Skeletal muscle tissue (tissue), 4 donors: ENCODE data around the gene PEAK3. TPM values are rescaled to one million over a fixed set of nuclear protein-coding genes. Genes with fewer than 3 reads are reported as not detected.

ENCODE experiments used
- H3K27ac ChIP-seq: one replicate; pipeline ENCODE4 v1.7.0; 2013; ENCODE audit warnings: mild to moderate bottlenecking, low read depth, low read length, inconsistent platforms
- H3K27me3 ChIP-seq, 3 donors: one replicate each; pipeline ENCODE4 v1.7.0; 2013; ENCODE audit warnings: low read length in 3 of 3; ENCODE audit not compliant: control insufficient read depth in 3 of 3, insufficient read depth in 3 of 3
- H3K36me3 ChIP-seq, 3 donors: one replicate each; pipeline ENCODE4 v1.7.0; 2013; ENCODE audit warnings: low read length in 3 of 3; ENCODE audit not compliant: control insufficient read depth in 3 of 3, insufficient read depth in 3 of 3
- H3K4me1 ChIP-seq, 3 donors: one replicate each; pipeline ENCODE4 v1.7.0; 2013; ENCODE audit warnings: low read length in 3 of 3, mild to moderate bottlenecking in 3 of 3; ENCODE audit not compliant: control insufficient read depth in 3 of 3, insufficient read depth in 3 of 3
- H3K4me3 ChIP-seq, 3 donors: one replicate each; pipeline ENCODE4 v1.7.0; 2013; ENCODE audit warnings: low read length in 3 of 3
- H3K9ac ChIP-seq, 3 donors: one replicate each; pipeline ENCODE4 v1.7.0; 2013; ENCODE audit warnings: low read length in 3 of 3, mild to moderate bottlenecking in 3 of 3, moderate library complexity in 2 of 3, low read depth in 1 of 3
- H3K9me3 ChIP-seq, 3 donors: one replicate each; pipeline ENCODE4 v1.7.0; 2013; ENCODE audit warnings: low read length in 3 of 3; ENCODE audit not compliant: control insufficient read depth in 3 of 3
- total RNA-seq: library from RNA; depleted of rRNA; stranded (reverse); fragments of >200 nt; gene quantifications from one replicate; pipeline ENCODE4 v1.2.3, GENCODE V29; 2014
- donor health status: Osteomylitis.

PEAK3 gene
- total RNA-seq, 1 donor from 2014 or later: not detected

- Histone ChIP-seq H3K36me3 (peaks cover 6 to 20% (median 12%) of the 10 kb centered on the region in 3 donors), H3K4me3 (no peak overlapping the region), H3K9ac (no peak overlapping the region), H3K27me3 (peaks cover 3 to 21% (median 3%) of the 10 kb centered on the region in 3 donors), H3K9me3 (no peaks in the 10 kb centered on the region), H3K27ac (no peak overlapping the region), H3K4me1 (peaks cover 23 to 66% (median 45%) of the 10 kb centered on the region in 3 donors)
These were observed 29.7 kb downstream of the PEAK3 start for GRCh38 chr19:2252055-2252796.

- Histone ChIP-seq H3K4me1 (peaks cover 25 to 68% (median 51%) of the 10 kb centered on the region in 3 donors), H3K27me3 (peaks cover 3 to 21% (median 3%) of the 10 kb centered on the region in 3 donors), H3K9me3 (no peaks in the 10 kb centered on the region), H3K4me3 (no peak overlapping the region), H3K9ac (no peak overlapping the region), H3K36me3 (peaks cover 9 to 26% (median 17%) of the 10 kb centered on the region in 3 donors), H3K27ac (no peak overlapping the region)
These were observed 30.6 kb downstream of the PEAK3 start for GRCh38 chr19:2251106-2252054.

DNA sequence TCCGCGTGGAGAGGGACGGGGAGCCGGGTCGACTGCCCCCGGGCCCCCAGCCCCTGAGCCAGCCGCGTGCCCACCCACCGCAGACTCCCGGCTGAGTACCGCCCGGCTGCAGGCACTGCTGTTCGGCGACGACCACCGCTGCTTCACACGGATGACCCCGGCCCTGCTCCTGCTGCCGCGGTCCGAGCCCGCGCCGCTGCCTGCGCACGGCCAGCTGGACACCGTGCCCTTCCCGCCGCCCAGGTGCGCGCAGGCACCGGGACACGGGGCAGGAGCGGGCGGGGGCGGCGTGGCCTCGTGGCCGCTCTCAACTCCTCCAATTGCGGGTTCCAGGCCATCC lies 31.2 kb downstream of the PEAK3 start:
- Histone ChIP-seq H3K9me3 (no peaks in the 10 kb centered on the region), H3K4me1 (peaks cover 25 to 64% (median 53%) of the 10 kb centered on the region in 3 donors), H3K36me3 (peaks cover 15 to 32% (median 24%) of the 10 kb centered on the region in 3 donors), H3K27me3 (peaks cover 3 to 21% (median 3%) of the 10 kb centered on the region in 3 donors), H3K27ac (no peak overlapping the region), H3K9ac (no peak overlapping the region), H3K4me3 (no peak overlapping the region)

- H3K4me1 ChIP-seq: peaks cover 23 to 61% (median 53%) of the 10 kb centered on the region in 3 donors
- H3K27ac ChIP-seq: no peak overlapping the region
- H3K36me3 ChIP-seq: peaks cover 21 to 38% (median 28%) of the 10 kb centered on the region in 3 donors
- H3K4me3 ChIP-seq: no peak overlapping the region
- no peaks in the 10 kb centered on the region for H3K9me3 ChIP-seq
- H3K27me3 ChIP-seq: peaks cover 3 to 21% (median 3%) of the 10 kb centered on the region in 3 donors
- peak overlapping the region in 1 of 3 donors; percentile 57 for H3K9ac ChIP-seq
These were observed 31.9 kb downstream of the PEAK3 start for GRCh38 chr19:2249880-2250765.

DNA sequence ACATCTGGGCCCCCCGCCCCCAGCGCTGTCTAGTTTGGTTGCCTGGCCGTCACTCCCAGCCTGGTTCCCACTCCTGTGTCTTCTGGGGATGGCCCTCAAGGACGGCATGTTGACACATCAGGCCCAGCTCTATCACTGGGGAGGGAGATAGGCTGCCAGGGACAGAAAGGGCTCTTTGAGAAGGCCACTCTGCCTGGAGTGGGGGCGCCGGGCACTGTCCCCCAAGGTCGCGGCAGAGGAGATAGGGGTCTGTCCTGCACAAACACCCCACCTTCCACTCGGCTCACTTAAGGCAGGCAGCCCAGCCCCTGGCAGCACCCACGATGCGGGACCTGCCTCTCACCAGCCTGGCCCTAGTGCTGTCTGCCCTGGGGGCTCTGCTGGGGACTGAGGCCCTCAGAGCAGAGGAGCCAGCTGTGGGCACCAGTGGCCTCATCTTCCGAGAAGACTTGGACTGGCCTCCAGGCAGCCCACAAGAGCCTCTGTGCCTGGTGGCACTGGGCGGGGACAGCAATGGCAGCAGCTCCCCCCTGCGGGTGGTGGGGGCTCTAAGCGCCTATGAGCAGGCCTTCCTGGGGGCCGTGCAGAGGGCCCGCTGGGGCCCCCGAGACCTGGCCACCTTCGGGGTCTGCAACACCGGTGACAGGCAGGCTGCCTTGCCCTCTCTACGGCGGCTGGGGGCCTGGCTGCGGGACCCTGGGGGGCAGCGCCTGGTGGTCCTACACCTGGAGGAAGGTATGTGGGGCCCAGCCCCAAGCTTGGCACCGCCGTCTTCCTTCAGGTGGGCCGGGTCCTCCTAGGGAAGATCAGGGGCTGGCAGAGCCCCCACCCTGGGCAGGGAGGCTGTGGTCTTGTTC lies 32.7 kb downstream of the PEAK3 start, which contains the start of gene AMH:
Gene AMH, plus strand, starts transcription at position 314 of the 857 bp plus-strand sequence. Its CDS starts 10 bp downstream, at position 324.
- Histone ChIP-seq H3K4me3 (no peak within 1 kb of the TSS), H3K4me1 (peaks cover 18 to 55% (median 47%) of the 10 kb centered on the region in 3 donors), H3K9ac (peak within 1 kb of the TSS in 1 of 3 donors; percentile 57), H3K27me3 (peaks cover 3 to 21% (median 3%) of the 10 kb centered on the region in 3 donors), H3K9me3 (no peaks in the 10 kb centered on the region), H3K27ac (no peak within 1 kb of the TSS), H3K36me3 (peaks cover 30 to 47% (median 34%) of the 10 kb centered on the region in 3 donors)

DNA sequence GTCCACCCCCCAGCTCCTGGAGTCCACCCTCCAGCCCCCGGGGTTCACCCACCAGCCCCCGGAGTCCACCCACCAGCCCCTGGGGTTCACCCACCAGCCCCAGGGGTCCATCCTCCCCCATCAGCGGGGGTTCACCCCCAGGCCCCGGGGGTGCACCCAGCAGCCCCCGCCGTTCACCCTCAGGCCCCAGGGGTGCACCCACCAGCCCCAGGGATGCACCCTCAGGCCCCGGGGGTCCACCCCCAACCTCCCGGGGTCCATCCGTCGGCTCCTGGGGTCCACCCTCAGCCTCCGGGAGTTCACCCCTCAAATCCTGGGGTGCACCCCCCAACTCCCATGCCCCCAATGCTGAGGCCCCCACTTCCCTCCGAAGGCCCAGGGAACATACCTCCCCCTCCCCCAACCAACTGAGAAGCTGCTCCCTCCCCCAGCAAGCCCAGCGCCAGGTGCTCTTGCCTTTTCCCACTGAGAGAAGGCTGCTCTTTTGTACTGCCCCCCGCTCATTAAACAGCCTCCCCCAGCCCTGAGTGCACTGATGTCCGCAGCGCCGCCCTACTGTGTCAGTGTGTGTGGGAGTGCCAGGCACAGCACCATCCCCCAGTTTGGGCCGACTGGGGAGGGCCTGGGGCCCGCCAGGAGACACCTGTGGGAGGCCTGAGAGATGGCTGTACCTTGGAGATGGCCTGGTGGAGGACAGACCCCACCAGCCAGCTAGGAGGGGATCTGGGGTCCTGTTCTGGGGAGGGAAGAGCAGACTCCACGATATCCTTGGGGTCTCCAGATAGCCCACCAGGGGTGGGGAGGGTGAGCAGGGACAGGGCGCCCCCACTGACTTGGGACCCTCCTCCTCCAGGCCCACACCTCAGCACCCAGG lies 33.6 kb downstream of the PEAK3 start:
- peaks cover 3 to 21% (median 3%) of the 10 kb centered on the region in 3 donors for H3K27me3 ChIP-seq
- peak overlapping the region in 1 of 3 donors; percentile 25 for H3K9ac ChIP-seq
- H3K4me1 ChIP-seq: peaks cover 12 to 53% (median 45%) of the 10 kb centered on the region in 3 donors
- no peak overlapping the region for H3K27ac ChIP-seq
- no peak overlapping the region for H3K4me3 ChIP-seq
- H3K36me3 ChIP-seq: peaks cover 39 to 49% (median 39%) of the 10 kb centered on the region in 3 donors
- H3K9me3 ChIP-seq: no peaks in the 10 kb centered on the region

DNA sequence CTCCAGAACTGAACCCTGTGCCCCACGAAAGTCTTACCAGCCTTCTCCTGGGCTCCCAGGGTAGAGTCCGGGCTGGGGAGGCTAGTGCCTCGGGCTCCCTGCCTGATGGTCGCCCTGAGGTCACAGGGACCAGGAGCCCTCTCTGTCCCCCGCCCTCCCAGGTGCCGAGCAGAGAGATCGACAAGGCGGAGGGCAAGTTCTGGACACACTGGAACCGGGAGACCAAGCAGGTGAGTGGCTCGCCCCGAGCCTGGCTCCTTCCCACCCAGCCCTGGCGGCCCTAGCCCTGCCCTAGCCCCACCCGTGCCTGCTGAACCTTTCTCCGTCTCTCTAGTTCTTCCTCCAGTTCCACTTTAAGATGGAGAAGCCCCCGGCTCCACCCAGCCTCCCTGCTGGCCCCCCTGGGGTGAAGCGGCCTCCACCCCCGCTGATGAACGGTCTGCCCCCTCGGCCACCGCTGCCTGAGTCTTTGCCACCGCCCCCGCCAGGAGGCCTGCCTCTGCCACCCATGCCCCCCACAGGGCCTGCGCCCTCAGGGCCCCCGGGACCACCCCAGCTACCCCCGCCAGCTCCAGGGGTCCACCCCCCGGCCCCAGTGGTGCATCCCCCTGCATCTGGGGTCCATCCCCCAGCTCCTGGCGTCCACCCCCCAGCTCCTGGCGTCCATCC lies 34.4 kb downstream of the PEAK3 start:
- H3K27me3 ChIP-seq: peaks cover 3 to 16% (median 3%) of the 10 kb centered on the region in 3 donors
- peak overlapping the region; percentile 56 for H3K27ac ChIP-seq
- H3K4me3 ChIP-seq: no peak overlapping the region
- peak overlapping the region in 2 of 3 donors; percentile 56 to 69 for H3K9ac ChIP-seq
- H3K36me3 ChIP-seq: peaks cover 41 to 52% (median 41%) of the 10 kb centered on the region in 3 donors
- H3K9me3 ChIP-seq: no peaks in the 10 kb centered on the region
- peaks cover 9 to 53% (median 43%) of the 10 kb centered on the region in 3 donors for H3K4me1 ChIP-seq
